MM.1S (cell line): Measurements from ENCODE around the gene TENM4.

Experiments used
- CTCF ChIP-seq: fragments of 300-600 bp; sonication (generic); IDR thresholded peaks from 2 replicates; pipeline ENCODE4 v1.5.1; 2016; ENCODE audit warnings: antibody characterized with exemption, low read length, mixed read lengths
- EZH2 ChIP-seq: fragments of 300-600 bp; sonication (generic); optimal IDR thresholded peaks from 2 replicates; pipeline ENCODE3; 2017; ENCODE audit warnings: low read depth, mild to moderate bottlenecking, antibody characterized with exemption, low read length, mixed read lengths
- EZH2phosphoT487 ChIP-seq: fragments of 300-600 bp; sonication (generic); IDR thresholded peaks from 2 replicates; pipeline ENCODE4 v1.6.1; 2018; ENCODE audit warnings: antibody characterized with exemption, low read length

- TF ChIP-seq CTCF (no peak), EZH2 (no peak), EZH2phosphoT487 (no peak)
These were observed 166.0 kb downstream of the TENM4 start for GRCh38 chr11:79274636-79275331.
